Tibial artery (tissue), 4 donors: ENCODE data around the gene SLIT3.
"Not testable (repeated sequence)": the region's sequence is repeated elsewhere in the genome, so short reads cannot be mapped to it uniquely, and the experiment has no call there.

Experiments
- DNase-seq, 2 donors: peaks; one replicate each; pipeline ENCODE4 v3.0.0-alpha.2; 2019
- H3K27ac ChIP-seq, 2 donors: fragments of 200-600 bp; sonication (generic) in 1 of 2; 1 replicate in 1 of 2; 2 replicates in 1 of 2; pipeline ENCODE4 v1.5.1; 2018 to 2019; ENCODE audit warnings: mild to moderate bottlenecking in 1 of 2
- H3K27me3 ChIP-seq, 2 donors: fragments of 200-600 bp; sonication (generic) in 1 of 2; one replicate each; pipeline versions ENCODE4 v1.5.1 to v1.6.0; 2016 to 2019
- H3K36me3 ChIP-seq, 3 donors: fragments of 200-600 bp; sonication (generic) in 2 of 3; one replicate each; pipeline ENCODE4 v1.5.1; 2016 to 2019; ENCODE audit warnings: mild to moderate bottlenecking in 2 of 3
- H3K4me1 ChIP-seq, 4 donors: fragments of 200-600 bp; sonication (generic) in 2 of 4; 1 replicate in 3 of 4; 2 replicates in 1 of 4; pipeline ENCODE4 v1.5.1; 2016 to 2019
- H3K4me3 ChIP-seq, 2 donors: fragments of 200-600 bp; sonication (generic) in 1 of 2; 1 replicate in 1 of 2; 2 replicates in 1 of 2; pipeline ENCODE4 v1.5.1; 2018 to 2019; ENCODE audit warnings: mild to moderate bottlenecking in 2 of 2
- H3K9me3 ChIP-seq, 3 donors: fragments of 200-600 bp; sonication (generic) in 1 of 3; one replicate each; pipeline ENCODE4 v1.5.1; 2016 to 2019
- intact Hi-C: fragments of 100-400 bp; cut with DNase I; formaldehyde crosslinking; loops from one replicate; pipeline ENCODE4 v1.15.0; 2023; ENCODE audit warnings: low total_unique reads
- TF ChIP-seq, protein P1 (sequence below), 2 experiments: fragments of 200-600 bp in 1 of 2; fragments of 450-650 bp in 1 of 2; IDR thresholded peaks; one replicate each; pipeline ENCODE4 v1.5.1; 2017 to 2019; ENCODE audit warnings: antibody characterized with exemption in 2 of 2, mild to moderate bottlenecking in 1 of 2, moderate library complexity in 1 of 2

SLIT3 gene

DNA sequence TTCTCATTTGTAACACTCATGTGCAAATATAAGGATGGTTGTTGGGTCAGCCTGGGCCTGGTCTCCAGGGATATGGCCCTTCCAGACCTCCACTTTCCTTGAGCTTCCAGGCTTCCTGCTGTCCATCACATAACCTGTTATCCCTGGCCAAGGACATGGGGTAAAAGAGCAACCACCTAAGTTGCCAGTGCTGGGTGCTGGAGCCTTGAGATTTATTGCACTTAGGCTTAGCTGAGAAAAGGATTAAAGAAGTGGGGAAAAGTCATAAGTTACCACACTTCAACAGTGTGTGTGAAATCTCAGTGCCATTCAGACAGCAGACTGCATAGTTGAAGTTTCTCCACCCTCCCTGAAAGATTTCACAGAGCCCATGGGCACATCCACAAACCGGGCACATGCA, 663.1 kb downstream of the SLIT3 start:
- Histone ChIP-seq H3K9me3 (no peaks in the 10 kb centered on the region), H3K4me1 (no peaks in the 10 kb centered on the region), H3K27ac (no peak overlapping the region), H3K27me3 (no peaks in the 10 kb centered on the region), H3K36me3 (no peaks in the 10 kb centered on the region), H3K4me3 (no peak overlapping the region)
- TF ChIP-seq, protein P1, sequence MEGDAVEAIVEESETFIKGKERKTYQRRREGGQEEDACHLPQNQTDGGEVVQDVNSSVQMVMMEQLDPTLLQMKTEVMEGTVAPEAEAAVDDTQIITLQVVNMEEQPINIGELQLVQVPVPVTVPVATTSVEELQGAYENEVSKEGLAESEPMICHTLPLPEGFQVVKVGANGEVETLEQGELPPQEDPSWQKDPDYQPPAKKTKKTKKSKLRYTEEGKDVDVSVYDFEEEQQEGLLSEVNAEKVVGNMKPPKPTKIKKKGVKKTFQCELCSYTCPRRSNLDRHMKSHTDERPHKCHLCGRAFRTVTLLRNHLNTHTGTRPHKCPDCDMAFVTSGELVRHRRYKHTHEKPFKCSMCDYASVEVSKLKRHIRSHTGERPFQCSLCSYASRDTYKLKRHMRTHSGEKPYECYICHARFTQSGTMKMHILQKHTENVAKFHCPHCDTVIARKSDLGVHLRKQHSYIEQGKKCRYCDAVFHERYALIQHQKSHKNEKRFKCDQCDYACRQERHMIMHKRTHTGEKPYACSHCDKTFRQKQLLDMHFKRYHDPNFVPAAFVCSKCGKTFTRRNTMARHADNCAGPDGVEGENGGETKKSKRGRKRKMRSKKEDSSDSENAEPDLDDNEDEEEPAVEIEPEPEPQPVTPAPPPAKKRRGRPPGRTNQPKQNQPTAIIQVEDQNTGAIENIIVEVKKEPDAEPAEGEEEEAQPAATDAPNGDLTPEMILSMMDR (IDR thresholded peaks at IDR 0.05), result no peak
- intact Hi-C loops, result no loop called here
- no peak for DNase-seq

DNA sequence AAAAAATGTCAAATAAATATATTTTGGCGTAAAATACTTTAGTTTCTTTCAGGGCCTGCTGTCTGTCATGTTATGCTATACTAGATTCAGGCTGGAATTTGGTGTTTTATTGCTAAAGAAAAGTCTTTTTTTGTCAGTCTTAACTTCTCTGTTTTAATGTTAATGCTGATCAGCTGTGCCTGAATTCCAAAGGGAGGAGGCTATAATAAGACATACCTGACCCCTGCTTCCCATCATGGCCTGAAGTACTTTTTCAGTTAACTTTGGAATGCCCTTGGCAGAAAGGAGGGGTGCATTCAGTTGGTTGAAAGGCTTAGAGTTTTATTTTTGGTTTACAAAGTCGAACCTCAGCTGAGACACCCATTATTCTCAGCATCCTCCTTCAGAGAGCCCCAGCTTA, 663.7 kb downstream of the SLIT3 start:
- no peak for DNase-seq
- no peaks in the 10 kb centered on the region for H3K4me1 ChIP-seq
- H3K27ac ChIP-seq, result no peak overlapping the region
- TF ChIP-seq, protein P1 (IDR thresholded peaks at IDR 0.05), result no peak
- intact Hi-C loops, result no loop called here
- H3K4me3 ChIP-seq, result no peak overlapping the region
- H3K36me3 ChIP-seq, result no peaks in the 10 kb centered on the region
- H3K9me3 ChIP-seq, result no peaks in the 10 kb centered on the region
- no peaks in the 10 kb centered on the region for H3K27me3 ChIP-seq

DNA sequence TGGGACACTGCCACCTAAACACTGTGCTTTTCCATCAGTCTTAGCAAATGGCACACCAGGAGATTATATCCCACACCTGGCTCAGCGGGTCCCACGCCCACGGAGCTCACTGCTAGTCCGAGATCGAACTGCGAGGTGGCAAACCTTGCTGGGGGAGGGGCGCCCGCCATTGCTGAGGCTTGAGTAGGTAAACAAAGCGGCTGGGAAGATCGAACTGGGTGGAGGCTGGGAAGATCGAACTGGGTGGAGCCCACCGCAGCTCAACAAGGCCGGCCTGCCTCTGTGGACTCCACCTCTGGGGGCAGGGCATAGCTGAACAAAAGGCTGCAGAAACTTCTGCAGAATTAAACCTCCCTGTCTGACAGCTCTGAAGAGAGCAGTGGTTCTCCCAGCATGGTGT, 670.0 kb downstream of the SLIT3 start:
- H3K4me1 ChIP-seq, H3K27me3 ChIP-seq, H3K27ac ChIP-seq, DNase-seq, intact Hi-C loops, H3K4me3 ChIP-seq, H3K36me3 ChIP-seq: not testable (repeated sequence)
- peaks cover 0 to 10% (median 0%) of the 10 kb centered on the region in 3 donors for H3K9me3 ChIP-seq

DNA sequence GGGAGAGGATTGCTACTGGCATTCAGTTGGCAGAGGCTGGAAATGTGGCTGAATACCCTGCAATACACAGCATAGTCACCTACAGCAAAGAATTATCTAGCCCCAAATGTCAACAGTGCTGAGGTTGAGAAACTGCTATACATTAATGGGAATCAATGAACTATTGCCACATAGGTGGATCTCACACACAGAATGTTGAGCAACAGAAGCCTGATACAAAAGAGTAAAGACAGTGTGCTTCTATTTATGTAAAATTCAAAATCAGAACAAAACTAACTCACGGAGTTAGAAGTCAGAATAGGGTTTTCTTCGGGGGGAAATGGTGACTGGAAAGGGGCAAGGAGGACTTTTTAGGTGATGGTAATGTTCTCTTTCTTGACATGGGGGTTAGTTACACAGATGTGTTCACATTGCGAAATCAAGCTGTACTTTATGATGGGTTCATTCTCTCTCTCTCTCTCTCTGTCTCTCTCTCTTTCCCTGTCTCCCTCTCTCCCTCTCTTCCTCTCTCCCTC, 676.0 kb downstream of the SLIT3 start:
- intact Hi-C loops, result no loop called here
- H3K9me3 ChIP-seq, result no peaks in the 10 kb centered on the region
- no peaks in the 10 kb centered on the region for H3K36me3 ChIP-seq
- H3K27ac ChIP-seq, result no peak overlapping the region
- DNase-seq, result no peak
- no peaks in the 10 kb centered on the region for H3K4me1 ChIP-seq
- TF ChIP-seq, protein P1 (IDR thresholded peaks at IDR 0.05), result no peak
- no peak overlapping the region for H3K4me3 ChIP-seq
- peaks cover 0 to 5% of the 10 kb centered on the region in 2 donors for H3K27me3 ChIP-seq

DNA sequence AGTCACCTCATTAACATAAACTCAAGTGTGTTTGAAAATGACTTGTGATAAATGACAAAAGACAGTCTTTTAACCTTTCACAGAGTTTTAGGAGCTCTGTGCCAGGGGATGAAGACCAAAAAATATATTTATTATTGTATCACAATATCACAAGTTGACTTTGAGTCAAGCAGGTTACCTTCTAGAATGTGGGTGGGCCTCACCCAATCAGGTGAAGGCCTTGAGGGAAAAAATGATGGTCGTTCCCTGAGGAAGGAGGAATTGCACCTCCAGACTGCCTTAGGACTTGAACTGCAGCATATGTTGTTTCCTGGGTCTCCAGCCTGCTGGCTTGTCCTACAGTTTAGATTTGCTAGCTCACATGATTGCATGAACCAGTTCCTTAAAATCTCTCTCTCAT, 680.1 kb downstream of the SLIT3 start:
- no peak for DNase-seq
- Histone ChIP-seq H3K4me1 (no peaks in the 10 kb centered on the region), H3K9me3 (no peaks in the 10 kb centered on the region), H3K36me3 (no peaks in the 10 kb centered on the region), H3K27me3 (no peaks in the 10 kb centered on the region), H3K4me3 (no peak overlapping the region), H3K27ac (no peak overlapping the region)
- TF ChIP-seq, protein P1 (IDR thresholded peaks at IDR 0.05), result no peak
- intact Hi-C loops, result no loop called here

DNA sequence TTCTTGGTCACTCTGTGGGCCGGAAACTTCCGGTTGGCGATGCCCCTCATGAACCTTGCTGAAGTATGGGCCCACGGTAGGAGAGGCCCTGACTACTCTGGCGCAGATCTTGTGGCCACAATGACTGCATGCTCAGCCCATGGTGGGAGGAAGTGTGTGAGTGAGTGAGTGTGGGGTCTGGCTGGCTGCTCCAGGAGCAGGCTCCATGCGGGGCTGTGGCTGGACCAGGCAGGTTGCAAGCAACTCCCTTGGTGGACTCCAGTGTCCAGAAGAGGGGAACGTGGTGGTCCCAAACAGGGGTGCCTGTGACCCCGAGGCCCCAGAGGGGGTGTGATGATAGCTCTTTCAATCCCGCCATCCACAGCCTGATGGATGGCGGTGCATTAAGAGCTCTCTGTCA, 686.3 kb downstream of the SLIT3 start:
- intact Hi-C loops, result no loop called here
- TF ChIP-seq, protein P1 (IDR thresholded peaks at IDR 0.05), result no peak
- H3K4me1 ChIP-seq, result no peaks in the 10 kb centered on the region
- no peaks in the 10 kb centered on the region for H3K27me3 ChIP-seq
- no peak for DNase-seq
- H3K4me3 ChIP-seq, result no peak overlapping the region
- H3K36me3 ChIP-seq, result no peaks in the 10 kb centered on the region
- no peak overlapping the region for H3K27ac ChIP-seq
- no peaks in the 10 kb centered on the region for H3K9me3 ChIP-seq
